GM21423 (cell line): ENCODE measurements around the gene ARPC2.

Experiments
- ATAC-seq: cut with Tn5 transposase; IDR thresholded peaks from one replicate; pipeline ENCODE4 v1.9.1; 2021; ENCODE audit warnings: mild to moderate bottlenecking, moderate library complexity; ENCODE audit not compliant: unreplicated experiment

Gene ARPC2

DNA sequence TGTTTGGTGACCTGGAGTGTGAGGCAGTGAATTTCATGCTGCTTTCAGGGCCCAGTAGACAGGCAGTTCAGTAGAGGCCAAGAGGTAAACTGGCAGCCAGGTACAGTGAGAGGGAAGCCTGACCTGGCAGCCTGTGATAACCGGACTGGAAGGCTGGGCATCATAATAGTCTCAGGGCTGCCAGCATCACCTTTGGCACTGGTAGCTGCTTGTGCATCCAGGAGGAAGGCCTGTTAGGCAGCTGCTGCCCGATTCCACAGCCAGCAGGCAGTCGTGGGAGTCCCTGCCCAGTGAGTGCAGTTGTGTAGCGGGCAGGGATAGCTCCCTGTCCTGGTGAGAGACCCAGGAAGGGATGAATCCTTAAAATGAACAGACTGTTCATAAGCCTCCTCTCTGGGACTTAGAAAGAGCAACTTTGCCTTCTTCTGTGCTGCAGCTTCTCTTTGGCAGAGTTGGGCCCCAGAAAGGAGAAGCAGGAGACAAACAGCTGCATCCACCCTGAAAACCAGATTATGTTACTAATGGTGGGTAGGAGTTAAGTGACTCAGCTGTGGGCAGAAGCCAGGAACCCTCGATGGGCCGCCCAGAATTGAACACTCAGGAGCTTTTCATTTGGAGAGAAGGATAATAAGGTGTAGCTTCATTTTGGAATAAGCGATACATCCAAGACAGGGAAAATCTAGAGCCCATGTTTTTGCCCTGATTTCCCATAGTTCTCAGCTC, 35.7 kb downstream of the ARPC2 start:
- no peak for ATAC-seq

DNA sequence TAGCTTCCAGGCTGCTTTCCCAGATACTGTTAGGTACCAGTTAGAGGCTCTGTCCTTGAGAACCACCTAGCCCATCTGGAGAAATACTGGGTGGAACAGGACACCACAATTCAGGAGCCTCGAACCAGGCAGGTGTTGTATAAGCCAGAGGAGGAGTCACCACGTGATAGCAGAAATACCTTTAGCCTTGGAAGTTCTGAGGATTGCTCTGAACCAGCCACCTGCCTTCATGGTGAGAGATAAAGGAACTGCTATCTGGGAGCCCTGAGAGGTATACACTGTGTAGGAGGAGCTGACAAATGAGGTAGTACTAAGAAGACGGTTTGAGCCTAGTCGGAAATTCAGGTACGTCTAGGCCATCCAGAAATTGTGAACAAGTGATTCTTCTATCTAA, 36.2 kb downstream of the ARPC2 start:
- no peak for ATAC-seq

DNA sequence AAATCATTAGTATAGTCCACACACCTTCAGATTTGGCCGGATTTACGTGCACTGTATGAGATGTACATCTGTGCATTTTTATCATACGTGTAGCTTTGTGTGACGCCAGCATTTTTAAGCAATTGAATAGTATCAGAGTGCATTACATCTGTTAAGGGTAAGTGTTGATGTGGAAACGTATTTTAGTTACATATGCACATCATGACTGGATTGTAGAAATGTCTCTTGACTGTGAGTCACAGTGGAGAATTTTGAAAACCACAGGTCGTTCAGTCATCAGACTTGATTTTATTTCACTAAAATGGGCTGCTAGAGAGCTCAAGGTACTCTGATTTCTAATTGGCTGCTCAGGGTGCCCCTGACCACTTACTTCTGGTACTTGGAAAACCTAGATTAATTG, 38.5 kb downstream of the ARPC2 start:
- no peak for ATAC-seq

DNA sequence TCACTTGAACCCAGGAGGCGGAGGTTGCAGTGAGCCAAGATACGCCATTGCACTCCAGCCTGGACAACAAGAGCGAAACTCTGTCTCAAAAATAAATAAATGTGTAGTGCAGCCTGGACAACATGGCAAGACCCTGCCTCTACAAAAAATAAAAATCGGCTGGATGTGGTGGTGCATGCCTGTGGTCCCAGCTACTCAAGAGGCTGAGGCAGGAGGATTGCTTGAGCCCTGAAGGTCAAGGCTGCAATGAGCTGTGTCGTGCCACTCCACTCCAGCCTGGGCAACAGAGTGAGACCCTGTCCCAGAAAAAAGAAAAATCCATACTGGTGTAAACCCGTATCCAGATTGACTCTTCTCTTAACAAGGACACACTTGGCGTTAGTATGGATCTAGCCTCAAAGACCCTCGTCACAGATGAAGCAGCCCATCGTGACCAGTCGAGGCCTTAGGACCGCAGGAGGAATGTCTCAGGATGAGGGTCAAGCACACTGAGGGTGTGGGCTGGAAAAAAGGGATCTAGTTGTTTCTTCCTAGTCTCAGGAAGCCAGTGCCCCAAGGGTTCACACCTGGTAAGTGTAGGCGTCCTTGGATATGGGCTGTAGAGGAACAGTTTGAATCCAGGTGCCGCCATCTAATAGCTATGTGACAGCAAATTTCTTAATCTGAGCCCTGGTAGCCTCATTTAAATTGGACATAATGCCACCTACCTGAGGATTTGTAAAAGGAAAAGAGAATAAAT, 39.8 kb downstream of the ARPC2 start:
- ATAC-seq, result no peak

DNA sequence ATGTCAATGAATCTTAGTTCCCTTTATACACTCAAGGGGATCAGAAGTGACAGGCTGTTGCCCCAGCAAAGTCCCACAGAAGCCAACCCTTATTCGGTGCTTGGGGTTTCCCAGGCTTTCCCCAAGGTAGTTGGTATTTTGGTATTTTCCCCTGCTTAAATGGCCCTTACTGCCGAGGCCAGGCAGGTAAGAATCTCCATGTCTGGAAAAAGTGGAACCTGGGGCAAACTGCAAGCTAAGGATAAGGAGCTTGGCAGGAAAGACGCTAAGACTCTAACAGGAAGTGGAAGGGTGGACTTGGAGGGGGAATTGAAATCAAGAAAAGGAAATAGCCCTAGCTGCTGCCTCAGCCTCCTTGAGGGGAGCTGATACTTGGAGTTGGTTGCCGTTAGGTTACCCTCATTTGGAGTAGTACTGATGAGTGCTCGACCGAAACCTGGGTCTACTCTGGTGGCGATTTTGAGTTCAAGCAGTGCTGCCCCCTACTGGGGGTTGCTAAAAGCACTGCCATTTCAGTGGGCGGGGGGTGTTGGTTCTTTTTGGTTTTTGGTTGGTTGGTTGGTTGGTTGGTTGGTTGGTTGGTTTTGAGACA, 40.5 kb downstream of the ARPC2 start:
- ATAC-seq, result peak; percentile 87

DNA sequence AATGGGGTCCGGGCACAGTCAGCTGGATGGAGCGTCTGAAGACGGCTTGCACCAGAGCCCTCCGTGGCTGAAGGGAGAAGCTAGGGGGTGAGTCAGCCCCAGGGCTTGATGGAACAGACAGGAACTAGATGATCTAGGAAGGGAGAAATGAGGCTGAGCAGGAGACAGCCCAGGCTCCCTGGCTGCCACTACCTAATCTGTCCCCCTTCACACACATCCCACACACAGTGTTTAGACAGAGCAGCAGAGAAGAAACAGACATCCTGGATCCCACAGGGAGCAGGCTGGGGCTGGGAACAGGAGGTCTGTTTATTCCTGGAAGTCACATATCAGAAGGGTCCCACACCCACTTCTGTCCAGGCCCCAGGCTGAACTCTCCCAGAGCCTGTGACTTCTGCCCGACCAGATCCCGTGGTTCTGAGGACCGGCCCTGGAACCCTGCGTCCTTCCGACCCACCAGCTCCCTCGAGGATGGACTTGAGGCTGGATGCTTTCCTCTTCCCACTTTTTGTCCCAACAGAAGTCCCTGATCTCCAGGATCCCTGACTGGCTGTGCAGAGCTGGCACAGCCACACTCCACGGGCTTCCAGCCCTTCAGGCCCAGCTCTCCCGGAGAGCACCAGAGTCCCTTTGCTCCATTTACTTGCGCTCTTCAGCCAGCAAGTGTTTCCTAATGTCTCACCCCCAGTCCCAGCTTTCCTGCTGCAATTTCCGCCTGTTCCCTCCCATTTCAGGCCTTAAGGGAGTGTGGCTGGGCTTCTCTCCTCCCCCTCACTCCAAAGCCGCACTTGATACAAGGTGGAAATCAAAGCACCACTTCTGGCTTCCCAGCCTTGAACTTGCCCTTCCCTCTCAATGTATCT, 42.3 kb downstream of the ARPC2 start:
- no peak for ATAC-seq

DNA sequence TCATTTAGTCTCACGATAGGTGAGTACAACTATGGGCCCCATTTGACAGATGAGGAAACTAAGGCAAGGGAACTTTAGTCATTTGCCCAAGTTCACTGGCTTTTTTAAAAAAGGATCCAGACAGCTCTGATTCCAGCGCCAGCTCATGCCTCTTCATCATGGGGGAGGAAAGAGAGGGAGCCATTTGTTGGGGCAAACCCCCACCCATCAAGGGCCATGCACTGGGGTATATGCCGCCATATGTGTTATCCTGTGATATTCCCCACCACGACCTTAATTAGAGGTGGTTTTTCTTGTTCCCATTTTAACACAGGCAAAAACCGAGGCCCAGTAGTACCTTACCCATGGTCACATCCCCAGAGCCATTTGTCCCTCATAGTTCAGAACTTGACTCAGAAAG, 43.2 kb downstream of the ARPC2 start:
- no peak for ATAC-seq

DNA sequence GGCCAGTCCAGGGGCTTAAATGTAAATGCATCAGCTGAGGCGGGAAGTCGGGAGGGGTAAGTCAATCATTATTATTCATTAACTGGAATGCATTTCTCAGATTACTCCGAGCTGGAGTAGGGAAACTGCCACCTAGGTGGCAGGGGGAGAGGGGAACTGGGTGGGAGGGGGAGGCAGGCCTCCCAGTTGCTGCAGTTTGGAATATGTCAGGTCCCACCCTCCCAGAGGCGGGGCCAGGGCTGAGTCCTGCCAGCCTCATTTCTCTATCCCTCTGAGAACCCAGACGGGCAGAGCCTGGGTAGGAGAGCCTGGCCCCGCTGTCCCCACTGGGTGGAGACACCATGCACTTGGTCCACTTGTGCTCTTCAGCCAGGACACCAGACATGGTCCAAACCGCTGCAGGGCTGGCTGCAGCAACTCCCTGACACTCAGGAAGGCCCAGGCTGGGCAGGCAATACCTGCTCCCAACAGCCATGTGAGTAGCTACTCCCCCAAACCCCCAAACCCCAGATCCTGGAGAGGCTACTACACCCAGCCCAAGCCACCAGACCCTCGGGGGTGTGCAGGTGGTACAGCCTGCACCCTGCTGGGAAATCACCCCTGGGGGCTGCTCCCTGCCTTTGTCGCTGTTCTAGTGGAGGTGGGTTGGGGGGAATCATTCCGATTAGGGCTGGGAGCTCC, 43.9 kb downstream of the ARPC2 start, which contains the start of gene GPBAR1:
Gene GPBAR1, plus strand, starts transcription at position 274 of the 681 bp plus-strand sequence. CDS start 1,710 bp downstream, outside the sequence.
- ATAC-seq, result no peak

DNA sequence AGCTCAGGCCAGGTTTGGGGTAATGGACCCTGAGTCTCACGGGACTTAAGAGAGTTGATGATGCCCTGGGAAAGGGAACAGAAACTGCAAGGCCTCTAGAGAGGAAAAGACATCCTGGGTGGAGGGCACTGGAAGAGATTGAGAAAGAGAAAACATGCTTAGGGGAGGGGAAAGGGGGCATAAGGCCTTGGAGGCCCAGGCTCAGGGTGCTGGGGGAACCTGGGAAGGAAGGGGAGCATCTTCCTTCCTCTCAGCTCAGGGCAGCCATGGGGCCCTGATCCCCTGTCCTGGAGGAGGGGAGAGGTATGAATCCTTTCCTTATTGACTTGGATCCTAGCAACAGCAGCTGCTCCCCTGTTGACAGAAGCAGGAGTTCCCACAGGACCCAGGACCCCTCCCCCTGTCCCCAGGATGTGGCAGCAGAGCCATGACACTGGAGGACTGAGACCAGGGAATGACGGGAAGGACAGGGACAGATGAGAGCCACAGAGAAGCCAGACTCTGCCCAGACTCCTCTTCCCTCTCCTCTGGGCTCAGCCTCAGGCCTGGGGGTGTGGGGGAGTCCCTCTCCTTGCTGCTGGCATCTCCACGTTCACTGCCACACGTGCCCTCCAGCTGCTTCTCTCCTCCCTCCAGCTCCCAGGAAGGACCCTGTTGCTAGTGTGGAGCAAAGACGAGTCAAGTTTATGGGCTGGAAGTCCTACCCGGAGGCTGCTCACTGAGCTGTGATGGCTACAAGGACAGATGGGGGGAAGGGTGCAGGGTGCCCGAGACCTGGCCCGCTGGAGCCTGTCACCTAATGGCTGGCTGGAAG, 44.6 kb downstream of the ARPC2 start:
- ATAC-seq, result no peak

DNA sequence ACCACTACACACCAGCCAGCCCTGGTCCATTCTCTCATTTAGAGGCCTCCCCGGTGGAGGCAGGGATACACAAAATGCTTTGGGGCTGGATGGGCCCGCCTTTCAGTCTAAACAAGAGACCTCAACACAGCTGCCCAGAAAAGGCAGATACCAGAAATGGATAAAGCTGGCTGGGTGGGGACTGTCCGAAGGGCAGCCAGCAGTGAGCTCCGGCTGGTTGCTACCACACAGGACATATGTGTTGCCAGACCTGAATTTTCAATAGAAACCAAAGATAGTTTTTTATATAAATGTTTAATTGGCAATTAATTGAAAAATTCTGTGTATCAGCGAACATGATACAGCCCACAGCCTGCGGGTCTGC, 45.2 kb downstream of the ARPC2 start:
- ATAC-seq, result no peak

DNA sequence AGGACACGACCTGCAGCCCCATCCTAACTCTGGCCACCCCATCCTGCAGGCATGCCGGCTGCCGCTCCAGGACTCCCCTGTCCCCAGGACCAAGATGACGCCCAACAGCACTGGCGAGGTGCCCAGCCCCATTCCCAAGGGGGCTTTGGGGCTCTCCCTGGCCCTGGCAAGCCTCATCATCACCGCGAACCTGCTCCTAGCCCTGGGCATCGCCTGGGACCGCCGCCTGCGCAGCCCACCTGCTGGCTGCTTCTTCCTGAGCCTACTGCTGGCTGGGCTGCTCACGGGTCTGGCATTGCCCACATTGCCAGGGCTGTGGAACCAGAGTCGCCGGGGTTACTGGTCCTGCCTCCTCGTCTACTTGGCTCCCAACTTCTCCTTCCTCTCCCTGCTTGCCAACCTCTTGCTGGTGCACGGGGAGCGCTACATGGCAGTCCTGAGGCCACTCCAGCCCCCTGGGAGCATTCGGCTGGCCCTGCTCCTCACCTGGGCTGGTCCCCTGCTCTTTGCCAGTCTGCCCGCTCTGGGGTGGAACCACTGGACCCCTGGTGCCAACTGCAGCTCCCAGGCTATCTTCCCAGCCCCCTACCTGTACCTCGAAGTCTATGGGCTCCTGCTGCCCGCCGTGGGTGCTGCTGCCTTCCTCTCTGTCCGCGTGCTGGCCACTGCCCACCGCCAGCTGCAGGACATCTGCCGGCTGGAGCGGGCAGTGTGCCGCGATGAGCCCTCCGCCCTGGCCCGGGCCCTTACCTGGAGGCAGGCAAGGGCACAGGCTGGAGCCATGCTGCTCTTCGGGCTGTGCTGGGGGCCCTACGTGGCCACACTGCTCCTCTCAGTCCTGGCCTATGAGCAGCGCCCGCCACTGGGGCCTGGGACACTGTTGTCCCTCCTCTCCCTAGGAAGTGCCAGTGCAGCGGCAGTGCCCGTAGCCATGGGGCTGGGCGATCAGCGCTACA, 45.9 kb downstream of the ARPC2 start:
- no peak for ATAC-seq

DNA sequence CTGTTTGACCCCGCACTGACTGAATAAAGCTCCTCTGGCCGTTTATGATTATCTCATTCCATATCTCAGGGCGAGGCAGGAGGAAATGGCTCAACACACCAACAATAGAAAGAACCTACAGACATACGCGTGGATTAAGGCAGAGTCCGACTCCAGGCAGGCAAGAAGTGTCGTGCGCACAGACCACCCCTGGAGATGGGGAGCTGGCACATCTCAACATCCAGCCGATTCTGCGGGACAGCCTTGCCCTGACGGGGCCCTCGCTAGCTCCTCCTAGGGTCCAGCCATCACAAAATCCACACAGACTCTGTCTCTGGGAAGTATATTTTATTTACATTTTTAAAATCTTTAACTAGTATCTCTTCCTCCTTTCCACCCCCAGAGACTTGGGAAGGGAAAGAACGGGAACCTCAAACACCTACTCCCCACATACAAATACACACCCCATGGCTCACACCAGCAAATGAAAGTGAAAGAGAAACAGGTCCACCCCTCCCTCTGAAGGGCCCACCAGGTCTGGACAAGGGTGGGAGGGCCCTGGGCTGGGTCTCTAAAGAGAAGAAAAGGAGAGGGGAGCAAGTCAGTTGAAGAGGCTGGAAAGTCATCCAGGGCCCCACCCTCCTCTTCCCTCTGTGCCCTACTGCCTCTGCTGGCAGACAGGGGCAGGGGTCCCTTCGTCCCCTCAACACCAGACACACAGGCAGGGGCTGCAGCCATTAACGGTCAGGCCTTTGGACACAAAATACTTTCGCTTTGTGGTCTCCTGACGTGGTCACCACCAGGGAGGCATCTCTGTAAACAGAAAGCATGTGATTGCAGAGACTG, 47.0 kb downstream of the ARPC2 start:
- no peak for ATAC-seq

DNA sequence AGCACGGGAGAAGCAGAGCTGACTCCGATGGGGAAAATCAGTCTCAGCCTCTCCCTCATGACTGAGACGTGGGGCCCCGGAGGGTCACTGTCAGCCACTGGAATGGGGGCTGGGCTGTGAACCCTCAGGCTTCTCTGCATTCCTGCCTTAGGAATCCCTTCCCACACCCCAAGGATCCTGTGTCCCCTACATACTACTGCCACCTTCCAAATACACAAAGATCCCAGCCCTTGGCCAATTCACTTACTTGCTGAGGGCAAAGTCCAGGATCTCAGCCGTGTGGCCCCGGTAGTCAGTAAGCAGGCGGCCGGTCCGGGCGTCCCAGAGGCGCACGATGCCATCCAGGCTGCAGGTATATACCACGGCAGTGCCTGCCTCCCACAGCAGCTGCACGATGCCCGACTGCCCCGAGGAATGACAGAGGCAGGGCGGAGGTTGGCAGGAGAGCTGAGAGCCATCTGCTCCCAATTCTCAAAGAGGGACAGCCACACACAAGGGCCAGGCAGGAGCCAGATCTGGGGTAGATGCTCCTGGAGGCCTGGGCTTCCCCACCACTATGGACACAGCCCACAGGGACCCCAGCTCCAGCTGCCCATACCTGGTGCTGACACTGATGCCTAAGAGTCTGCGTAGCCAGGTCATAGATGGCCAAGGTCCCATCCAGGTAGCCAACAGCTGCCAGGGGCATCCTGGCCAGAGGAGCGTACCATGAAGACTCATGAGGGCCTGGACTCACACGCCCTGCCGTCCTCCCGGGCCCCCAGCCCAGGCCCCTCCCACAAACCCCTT, 48.0 kb downstream of the ARPC2 start:
- ATAC-seq, result no peak

DNA sequence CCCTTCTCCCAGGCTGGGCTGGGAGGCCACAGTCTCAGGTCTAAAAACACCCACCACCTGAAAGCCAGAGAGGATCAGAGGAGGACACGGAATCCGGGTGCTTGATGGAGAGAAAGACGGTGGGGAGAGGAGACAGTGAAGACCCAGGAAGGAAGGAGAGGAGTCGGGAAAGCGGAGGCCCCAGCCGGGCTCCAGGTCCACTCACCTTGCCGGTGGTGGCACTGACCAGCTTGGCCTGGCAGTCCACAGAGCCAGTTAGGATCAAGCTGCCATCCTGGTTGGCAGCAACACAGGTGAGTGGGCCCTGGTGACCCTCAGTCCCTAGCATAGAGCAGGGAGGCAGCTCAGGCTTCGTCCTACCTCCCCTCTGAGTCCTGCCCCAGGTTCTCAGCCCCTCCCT, 48.6 kb downstream of the ARPC2 start:
- no peak for ATAC-seq

DNA sequence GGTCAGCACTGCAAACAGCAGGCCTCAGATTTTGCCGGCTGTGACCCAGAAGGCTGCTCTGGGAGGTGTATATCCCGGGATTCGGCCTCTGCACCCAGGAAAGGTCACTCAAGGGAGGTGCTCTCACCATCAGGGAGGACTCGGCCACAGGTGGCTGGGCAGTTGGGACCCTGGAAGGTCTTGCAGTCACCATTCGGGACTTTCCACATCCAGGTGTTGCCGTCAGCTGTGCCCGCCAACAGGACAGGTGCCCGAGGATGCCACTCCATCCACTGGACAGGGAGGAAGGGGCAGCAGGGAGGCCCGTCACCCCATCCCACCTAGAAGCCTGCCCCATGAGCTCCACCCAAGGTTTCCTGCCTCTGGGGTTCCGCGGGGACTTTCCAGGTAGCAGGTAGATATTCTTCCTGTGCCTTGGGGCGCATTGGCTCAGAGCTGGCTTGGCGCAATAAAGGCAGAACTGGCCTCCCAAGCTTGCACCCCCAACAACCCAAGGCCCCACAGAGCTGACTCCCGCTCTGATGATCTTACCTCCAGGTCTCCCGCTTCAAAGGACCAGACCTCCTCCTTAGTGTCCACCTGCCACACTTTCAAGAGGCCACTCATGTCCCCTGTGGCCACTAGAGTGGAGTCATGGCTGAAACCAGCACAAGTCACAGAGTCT, 49.5 kb downstream of the ARPC2 start:
- ATAC-seq, result no peak

DNA sequence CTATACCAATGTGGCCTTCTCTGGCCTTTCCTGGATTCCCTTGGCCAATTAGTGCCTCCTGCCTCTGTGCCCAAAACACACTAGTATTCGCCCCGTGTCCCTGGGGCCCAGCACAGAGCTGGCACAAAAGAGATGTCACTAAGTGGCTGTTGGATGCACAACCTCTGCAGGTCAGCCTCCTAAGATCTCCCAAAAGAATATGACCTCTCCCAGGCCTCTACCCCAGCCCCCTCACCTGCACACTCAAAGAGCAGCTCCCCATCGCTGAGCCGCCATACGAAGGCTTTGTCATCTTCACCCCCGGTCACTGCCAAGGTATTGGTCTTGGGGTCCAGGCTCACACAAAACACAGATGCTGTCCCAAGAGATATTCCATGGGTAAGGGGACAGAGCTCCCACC, 50.3 kb downstream of the ARPC2 start:
- no peak for ATAC-seq
